Activated T-helper 9 cell treated with anti-CD3 and anti-CD28 coated beads, Interleukin-2, amount 50 U/mL, for 16 hours (primary cell): ENCODE measurements around the gene ARHGEF16.

Experiments
- DNase-seq: peaks from one replicate; pipeline ENCODE4 v3.0.0-alpha.2; 2020; ENCODE audit warnings: low read depth

ARHGEF16 gene

DNA sequence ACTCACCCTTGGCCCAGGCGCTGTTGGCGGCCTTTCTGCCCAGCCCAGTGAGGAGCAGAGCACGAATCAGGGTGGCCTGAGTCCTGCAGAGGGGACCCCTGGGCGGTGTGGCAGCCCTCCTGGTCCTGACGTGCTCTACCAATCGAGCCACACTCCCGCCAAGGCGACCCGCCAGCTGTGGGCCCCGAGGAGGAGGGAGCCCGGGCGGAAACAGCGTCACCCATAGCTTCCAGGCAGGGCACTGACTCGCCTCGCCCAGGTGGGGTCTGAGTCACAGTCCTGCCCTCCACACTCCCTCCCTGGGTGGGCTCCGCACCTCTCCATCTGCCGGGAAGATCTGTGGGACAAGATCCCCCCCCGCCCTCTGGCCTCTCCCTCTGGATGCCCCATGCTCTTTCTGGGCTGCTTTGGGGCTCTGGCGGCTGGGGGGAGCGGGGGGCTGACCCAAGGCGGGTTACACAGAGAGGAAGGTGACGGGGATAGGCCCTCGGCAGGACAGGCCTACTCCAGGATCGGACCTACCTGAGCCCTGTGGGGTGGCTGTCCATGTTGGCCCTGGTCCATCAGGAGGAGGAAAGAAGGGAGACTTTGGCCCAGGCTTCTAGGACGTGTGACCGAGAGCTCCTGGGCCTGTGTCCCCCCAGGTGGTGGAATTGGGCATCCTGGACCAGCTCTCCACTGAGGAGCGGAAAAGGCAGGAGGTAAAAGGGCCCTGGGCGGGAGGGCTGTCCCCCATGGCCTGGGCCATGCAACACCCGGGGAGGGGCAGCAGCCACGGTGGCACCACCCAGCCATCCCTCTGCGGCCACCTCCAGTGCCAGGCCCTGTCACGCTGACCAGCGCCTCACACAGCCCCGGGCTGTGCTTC, 14.0 kb downstream of the ARHGEF16 start:
- no peak for DNase-seq

DNA sequence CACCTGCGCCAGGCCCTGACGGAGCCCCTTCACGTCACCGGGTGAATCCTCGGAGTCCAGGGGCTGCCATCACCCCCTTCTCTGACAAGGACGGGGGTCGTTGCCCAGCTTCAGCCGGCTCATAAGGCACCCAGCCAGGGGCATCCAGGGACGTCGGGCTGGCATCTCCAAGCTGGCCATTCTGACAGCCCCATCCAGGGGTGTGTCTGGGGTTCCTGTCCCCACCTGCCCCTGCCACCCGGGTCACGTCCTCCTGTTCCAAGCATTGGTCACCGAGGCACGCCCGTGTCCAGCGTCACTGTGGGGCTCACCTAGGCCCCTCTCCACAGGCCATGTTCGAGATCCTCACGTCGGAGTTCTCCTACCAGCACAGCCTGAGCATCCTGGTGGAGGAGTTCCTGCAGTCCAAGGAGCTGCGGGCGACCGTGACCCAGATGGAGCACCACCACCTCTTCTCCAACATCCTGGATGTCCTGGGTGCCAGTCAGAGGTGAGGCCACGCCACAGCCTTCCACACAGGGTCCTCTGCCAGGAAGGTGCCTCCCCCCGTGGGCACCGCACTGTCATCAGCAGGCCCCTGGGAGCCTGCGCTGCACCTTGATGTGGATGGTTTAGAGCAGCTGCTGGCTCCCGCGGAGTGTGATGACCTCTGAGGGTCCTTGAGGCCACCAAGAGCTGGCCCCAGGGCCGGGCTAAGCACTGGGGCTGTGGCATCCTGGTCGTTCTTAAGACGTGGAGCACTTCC, 14.8 kb downstream of the ARHGEF16 start:
- DNase-seq: no peak

DNA sequence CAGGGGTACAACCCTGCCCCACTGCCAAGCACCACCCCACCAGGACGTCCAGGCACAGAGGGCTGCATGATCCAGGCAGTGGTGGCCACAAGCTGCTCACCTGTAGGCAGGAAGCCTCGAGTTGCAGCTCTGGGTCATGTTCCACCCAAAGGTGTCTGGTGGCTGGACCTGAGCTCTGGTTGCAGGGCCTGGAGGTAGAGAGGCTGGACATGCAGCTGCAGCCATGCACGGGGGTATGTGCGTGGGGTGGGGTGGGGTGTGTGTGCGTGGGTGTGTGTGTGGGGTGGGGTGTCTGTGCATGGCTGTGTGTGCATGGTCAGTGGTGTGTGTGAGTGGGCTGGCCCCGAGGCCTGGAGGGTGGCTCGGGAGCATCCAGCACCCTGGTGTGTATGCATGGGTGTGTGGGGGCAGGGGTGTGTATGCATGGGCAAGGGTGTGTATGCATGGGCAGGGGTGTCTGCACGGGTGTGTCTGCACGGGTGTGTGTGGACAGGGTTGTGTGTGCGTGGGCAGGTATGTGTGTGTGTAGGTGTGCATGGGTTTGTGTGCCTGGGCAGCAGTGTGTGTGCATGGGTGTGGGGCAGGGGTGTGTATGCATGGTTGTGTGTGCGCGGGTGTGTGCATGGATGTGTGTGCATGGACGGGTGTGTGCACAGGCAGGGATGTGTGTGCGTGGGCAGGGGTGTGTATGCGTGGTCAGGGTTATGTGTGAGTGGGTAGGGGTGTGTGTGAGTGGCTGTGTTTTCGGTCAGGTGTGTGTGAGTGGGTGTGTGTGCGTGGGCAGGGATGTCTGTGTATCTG, 15.6 kb downstream of the ARHGEF16 start:
- DNase-seq: no peak

DNA sequence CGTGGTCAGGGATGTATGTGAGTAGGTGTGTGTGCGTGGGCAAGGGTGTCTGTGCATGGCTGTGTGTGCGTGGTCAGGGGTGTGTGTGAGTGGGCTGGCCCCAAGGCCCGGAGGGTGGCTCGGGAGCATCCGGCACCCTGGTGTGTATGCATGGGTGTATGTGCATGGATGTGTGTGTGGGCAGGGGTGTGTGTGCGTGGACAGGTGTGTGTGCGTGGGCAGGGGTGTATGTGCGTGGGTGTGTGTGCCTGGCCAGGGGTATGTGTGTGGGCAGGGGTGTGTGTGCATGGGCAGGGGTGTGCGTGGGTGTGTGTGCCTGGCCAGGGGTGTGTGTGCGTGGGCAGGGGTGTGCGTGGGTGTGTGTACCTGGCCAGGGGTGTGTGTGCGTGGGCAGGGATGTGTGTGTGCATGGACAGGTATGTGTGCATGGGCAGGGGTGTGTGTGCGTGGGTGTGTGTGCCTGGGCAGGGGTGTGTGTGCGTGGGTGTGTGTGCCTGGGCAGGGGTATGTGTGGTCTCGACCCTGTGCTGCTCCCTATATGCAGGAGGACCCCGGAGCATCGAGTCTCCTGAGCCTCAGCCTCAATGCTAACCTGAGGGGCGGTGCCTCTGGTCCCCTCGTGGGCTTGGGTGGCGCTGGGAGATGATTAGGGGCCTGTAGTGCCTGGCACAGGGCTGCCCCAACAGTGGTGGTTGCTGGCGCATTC, 16.3 kb downstream of the ARHGEF16 start:
- no peak for DNase-seq

DNA sequence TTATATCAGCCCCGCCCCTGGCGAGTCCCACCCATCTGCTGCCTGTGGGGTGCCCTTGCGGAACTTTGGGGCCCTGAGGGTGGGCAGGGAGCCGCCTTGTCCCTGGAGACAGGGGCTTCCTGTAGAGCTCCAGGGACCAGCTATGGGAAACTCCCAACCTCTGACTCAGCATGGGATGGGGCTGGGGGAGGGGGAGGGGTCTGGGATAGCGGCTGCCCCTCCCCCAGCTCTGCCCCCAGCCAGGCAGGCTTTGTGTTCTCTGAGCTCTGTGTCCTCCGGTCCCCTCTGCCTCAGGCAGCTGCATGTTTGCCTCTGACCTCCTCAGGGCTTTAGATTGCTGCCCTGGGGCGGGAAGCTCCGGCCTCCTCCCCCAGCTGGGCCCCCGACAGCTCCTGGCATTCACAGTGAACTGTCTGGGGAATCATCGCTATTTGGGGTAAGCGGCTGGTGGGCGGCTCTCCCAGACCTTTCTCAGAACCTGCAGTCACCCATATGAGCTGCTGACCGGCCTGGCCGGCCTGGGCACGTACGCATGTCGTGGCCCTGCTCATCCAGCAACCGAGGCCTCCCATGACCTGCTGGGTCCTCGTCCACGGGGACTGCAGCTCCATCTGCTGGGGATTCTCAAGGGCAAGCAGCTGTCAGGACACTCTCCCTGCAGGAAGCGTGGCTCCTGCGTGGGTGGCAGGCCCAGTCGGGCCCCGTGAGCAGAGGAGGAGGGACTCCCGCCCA, 17.1 kb downstream of the ARHGEF16 start:
- DNase-seq: no peak

DNA sequence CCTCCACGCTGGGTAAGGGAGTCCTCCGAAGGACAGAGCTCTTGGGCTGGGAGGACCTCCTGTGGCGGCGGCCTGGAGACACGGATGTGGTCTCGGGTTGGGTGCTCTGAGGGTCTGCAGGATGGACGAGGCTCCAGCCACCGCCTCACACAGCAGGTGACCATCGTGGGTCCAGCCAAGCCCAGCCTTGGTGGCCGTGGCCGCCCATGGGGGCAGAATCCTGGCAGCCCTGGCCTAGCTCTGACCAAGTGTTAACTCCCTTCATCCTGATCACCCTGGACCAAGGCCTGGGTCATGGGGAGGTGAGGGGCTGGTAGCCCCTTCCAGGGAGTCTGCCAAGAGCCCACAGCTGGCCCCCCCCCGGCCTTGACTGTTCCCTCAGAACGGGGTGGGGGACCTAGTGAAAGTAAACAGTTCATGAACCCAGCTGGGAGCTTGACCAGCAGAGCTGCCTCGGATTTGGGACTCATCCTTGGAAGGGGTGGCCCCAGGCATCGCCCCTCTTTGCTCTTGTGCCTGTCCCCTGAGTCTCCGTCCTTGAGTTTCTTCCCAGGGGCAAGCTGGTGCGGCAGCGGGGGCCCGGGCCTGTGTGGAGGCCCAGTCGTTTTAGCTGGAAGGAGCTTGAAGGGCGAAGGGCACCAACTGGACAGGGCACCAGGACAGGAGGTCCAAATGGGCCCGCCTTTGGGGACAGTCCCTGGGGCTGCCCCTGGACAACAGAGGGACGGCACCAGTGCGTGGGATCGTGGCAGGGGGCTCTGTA, 17.8 kb downstream of the ARHGEF16 start:
- no peak for DNase-seq

DNA sequence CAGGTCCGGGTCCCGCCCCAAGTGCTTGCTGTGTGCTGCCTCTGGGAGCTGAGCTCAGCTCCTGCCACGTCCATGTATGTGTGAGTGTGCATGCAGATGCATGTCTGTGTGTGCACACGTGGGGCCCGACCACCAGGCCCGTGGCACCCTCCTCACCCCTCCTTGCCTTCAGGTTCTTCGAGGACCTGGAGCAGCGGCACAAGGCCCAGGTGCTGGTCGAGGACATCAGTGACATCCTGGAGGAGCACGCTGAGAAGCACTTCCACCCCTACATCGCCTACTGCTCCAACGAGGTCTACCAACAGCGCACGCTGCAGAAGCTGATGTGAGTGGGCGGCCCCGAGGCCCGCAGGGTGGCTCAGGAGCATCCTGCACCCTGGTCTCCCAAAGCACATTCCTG, 18.4 kb downstream of the ARHGEF16 start:
- DNase-seq: no peak

DNA sequence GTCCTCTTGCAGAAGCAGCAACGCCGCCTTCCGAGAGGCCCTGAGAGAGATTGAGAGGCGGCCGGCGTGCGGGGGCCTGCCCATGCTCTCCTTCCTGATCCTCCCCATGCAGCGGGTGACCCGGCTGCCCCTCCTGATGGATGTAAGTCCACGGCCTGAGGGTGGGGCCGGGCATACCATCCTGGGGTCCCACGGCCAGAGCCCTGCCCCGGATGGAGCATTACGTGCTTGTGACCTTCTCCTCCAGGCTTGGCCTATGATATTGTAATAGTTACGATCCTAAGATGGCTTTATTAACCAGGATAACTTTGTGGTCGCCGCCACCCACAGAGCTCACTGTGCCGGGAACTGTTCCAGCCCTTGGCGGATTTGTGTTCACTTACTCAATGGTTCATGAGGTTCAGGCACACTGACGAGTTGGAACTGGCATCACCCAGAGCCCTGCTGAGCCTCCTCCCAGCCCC, 18.9 kb downstream of the ARHGEF16 start:
- DNase-seq: no peak

DNA sequence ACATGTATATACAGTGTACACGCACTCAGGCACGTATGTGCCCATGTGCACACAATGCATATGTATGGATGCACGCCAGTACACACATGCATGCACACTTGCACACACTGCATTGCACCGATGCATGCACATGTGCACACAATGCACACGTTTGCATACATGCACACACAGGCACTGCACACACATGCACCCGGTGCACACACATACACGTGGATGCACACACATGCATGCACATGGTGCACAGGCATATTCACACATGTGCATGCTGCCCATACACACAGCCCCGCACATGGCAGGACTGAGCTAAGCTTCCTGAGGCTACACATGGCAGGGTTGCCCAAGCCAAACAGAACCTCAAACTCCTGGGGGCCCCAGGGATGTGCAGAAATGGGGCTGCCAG, 19.6 kb downstream of the ARHGEF16 start:
- no peak for DNase-seq

DNA sequence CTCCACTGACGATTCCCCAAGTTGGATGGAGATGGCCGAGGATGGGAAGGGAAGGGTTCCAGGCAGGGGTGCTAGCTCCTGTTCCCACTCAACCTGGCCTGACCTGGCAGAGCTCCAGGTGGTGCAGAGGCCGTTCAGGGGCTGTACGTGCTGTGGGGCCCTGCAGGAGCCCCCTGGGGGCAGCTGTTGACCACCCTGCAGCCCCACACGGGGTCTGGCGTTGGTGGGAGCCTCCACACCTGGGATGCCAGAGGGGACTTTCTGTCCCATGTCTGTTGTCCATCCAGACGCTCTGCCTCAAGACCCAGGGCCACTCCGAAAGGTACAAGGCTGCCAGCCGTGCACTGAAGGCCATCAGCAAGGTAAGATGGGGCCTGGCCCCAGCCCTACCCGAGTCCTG, 20.0 kb downstream of the ARHGEF16 start:
- no peak for DNase-seq

DNA sequence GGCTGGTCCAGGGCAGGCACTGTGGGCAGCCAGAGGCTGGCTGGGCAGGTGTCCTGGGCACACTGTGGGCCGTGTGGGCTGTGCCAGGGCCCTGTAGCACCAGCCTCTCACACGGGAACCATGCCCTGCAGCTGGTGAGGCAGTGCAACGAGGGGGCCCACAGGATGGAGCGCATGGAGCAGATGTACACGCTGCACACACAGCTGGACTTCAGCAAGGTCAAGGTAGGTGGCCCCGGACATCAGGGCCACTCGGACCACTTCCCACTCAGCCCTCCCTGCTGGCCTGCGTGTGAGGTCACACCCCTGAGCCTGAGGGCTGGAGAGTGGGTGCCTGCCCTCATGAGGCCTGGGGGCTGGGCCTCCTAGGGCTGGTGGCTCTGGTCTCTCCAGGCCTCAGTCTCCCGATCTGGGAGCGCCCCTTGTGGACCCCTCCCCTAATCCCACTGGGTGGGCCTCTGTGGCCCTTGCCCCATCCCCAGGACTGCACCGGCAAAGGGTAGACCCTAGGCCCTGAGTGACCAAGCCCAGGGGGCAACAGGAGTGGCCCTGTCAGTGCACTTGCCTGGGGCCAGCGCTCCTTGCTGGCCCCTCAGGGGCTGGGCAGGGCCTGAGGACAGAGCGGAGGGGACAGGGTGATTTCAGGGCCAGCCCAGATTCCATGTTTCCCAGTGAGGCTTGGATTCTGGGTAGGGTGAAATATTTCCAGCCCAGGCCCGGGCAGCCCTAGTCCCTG, 21.5 kb downstream of the ARHGEF16 start:
- no peak for DNase-seq

DNA sequence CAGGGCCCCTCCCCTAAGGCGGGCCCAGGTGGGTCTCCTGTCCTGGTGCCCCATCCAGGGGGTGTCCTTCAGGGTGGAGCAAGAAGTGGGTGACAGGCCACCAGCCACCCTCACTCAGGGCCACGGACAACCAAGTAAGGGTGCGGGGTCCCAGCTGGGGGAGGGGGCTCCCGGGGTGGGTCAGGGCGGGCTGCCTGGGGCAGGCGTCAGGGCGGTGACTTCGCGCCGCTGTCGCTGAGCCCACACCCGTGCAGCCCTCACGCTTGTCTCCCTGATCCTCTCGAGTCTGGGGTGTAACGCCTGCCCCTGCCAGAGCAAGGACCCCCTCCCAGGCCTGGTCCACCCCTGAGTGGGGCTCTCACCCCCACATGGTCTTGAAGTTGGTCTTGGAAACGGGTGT, 22.2 kb downstream of the ARHGEF16 start:
- DNase-seq: no peak

DNA sequence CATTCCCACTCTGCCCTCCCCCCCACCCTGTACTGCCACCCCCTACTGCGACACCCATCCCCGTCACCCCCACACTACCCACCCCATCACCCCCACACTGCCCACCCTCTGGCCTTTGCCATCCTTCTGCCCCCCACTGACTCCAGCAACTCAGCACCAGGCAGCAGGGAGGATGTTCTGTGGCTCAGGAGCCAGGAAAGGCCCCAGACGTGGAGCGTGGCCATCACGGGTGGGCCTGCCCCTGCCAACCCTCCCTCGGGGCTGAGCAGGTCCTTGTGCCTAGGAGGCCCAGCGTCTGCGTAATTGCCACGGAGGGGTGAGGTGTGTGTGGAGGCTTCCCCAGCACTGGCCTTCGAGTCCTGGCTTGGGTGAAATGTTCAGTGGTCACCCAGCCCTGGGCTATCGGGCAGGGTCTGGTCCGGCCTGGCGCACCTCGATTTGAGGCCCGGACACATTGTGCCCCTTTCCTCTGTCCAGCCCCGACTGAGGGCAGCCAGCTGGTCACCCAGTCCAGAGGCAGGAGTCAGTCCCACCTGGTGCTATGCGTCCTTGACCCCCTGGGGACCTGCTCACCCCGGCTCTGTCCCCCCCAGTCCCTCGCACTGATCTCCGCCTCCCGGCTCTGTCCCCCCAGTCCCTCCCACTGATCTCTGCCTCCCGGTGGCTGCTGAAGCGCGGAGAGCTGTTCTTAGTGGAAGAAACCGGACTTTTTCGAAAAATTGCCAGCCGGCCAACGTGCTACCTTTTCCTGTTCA, 23.0 kb downstream of the ARHGEF16 start:
- DNase-seq: no peak

DNA sequence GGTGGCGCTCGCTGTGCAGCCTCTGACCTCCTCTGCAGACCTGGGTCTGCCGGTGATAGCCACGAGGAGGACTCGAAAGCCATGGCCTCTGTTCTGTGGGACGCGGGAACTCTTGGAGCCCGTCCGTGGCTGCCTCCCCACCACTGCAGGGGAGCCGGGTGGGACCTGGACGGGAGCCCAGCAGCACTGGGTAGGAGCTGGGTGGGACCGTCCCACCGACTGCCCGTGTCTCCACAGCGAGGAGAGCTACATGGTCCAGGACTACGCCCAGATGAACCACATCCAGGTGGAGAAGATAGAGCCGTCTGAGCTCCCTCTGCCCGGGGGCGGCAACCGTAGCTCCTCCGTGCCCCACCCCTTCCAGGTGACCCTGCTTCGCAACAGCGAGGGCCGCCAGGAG, 23.7 kb downstream of the ARHGEF16 start:
- DNase-seq: no peak

DNA sequence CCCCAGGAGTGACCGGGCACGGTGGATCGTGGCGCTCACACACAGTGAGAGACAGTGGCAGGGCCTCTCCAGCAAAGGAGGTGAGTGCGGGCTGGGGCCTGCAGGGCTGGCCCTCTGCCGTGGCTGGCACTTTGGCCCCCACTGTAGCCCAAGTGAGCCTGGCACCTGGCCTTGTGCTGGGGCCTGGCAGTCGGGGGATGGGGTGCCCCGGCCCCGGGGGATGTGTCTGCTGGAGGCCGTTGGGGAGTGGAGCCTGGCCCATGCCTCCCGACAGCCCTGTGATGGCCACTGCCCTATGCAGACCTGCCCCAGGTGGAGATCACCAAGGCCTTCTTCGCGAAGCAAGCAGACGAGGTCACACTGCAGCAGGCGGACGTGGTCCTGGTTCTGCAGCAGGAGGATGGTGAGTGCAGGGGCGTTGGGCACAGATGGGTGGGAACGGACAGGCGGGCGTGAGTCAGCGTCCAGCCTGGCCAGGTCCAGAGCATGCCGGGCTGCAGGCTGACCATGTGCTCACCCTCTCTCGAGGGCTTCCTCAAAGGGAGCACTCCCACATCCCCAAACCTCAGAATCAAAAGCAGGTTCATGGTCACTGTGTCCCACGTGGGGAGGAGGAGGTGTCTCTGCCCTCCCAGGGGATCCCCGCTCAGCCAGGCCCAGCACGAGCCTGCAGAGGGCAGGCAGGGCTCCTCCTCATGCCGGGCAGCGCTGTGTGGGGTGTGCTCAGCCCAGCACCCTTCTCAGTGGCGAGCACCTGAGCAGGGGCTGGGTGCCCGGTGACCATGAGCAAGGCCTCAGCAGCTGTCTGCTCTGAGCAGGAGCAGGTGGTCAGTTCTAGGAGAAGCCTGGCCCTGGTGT, 25.3 kb downstream of the ARHGEF16 start:
- no peak for DNase-seq

DNA sequence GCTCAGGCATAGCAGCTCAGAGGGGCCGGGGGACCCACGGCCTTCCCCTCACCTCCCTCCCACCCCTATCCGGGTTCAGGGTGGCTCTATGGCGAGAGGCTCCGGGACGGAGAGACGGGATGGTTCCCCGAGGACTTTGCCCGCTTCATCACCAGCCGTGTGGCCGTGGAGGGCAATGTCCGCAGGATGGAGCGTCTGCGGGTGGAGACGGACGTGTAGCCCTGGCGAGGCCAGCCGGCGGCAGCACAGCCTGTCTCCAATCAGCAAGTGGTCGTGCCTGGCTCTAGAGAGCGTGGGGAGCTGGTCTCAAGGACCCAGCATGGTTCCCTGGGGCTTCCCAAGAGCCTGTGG, 25.9 kb downstream of the ARHGEF16 start:
- DNase-seq: no peak

DNA sequence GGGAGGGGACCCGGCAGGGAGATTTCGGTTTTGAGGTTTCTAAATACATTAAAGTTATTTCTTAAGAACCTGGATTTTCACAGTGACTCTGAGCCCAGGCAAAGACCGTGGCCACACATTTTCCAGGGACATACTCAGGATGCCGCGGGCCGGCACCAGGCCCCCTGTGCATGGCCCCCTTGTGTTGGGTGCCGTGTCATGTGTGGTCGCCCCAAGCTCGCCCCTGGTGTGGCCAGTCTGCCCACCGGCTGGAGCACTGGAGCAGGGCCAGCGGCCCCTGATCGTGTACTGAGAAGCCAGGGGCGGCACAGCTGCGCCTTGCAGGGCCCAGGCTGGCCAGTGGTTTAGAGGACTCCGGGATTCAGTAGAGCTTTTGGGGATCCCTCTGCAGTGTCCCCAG, 26.6 kb downstream of the ARHGEF16 start:
- no peak for DNase-seq

DNA sequence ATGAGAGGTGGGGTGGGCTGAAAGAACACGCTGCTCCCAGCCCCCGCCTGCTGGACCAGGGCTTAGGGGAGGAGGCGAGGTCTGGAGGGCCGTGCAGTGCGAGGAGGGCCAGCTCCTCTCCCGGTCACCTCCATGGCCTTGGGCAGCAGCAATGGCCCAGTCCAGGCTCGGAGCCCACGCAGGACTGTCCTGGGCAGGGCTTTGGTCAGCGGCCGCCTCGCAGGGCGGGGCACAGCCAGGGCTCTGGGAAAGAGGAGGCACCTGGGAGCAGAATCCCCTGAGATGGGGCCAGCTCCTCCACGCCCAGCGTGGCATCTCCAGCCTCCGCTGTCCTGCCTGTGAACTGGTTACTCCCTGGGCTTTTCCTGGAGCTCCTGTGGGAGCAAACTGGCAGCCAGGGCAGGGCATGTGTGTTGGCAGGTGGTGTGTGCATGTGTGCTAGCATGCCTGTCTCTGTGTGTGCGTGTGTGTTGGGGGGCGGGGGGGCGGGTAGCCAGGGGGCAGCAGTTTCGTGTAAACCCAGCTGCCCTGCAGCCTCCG, 27.4 kb downstream of the ARHGEF16 start:
- no peak for DNase-seq
